DND-41 (cell line): Measurements from ENCODE around the gene UST.
"Not testable (repeated sequence)": the region's sequence is repeated elsewhere in the genome, so short reads cannot be mapped to it uniquely, and the experiment has no call there.

Experiments used
- ATAC-seq: fragments of 200-7000 bp; cut with Tn5 transposase; 3 replicates; pipeline ENCODE4 v1.9.1; 2021; ENCODE audit warnings: low read depth; ENCODE audit not compliant: insufficient read depth
- DNase-seq: peaks from one replicate; pipeline ENCODE4 v3.0.0-alpha.2; 2020
- H2AFZ ChIP-seq: 2 replicates; pipeline ENCODE4 v1.6.0; 2012; ENCODE audit warnings: low read depth, low read length
- H3K27ac ChIP-seq: 2 replicates; pipeline ENCODE4 v1.5.1; 2012; ENCODE audit warnings: low read length, inconsistent platforms
- H3K27me3 ChIP-seq: fragments of 200-600 bp; sonication (generic); 2 replicates; pipeline ENCODE4 v1.6.0; 2012; ENCODE audit warnings: low read length, mild to moderate bottlenecking, inconsistent platforms; ENCODE audit not compliant: insufficient read depth, poor library complexity
- H3K36me3 ChIP-seq: 2 replicates; pipeline ENCODE4 v1.5.1; 2012; ENCODE audit warnings: low read length, inconsistent platforms; ENCODE audit not compliant: insufficient read depth
- H3K4me1 ChIP-seq: 2 replicates; pipeline ENCODE4 v1.5.1; 2012; ENCODE audit warnings: mild to moderate bottlenecking, low read length; ENCODE audit not compliant: insufficient read depth
- H3K4me2 ChIP-seq: 2 replicates; pipeline ENCODE4 v1.6.0; 2012; ENCODE audit warnings: mild to moderate bottlenecking, moderate library complexity, low read length, inconsistent platforms; ENCODE audit not compliant: insufficient read depth
- H3K4me3 ChIP-seq, 2 experiments: fragments of 200-600 bp in 1 of 2; shearing (Covaris generic) in 1 of 2; 2 replicates each; pipeline ENCODE4 v1.5.1; 2012 to 2016; ENCODE audit warnings: inconsistent platforms in 2 of 2, low read length in 2 of 2, mild to moderate bottlenecking in 2 of 2, low read depth in 1 of 2, moderate library complexity in 1 of 2
- H3K79me2 ChIP-seq: 2 replicates; pipeline ENCODE4 v1.6.0; 2012; ENCODE audit warnings: low read length, inconsistent platforms; ENCODE audit not compliant: insufficient read depth
- H3K9ac ChIP-seq: 2 replicates; pipeline ENCODE4 v1.6.0; 2012; ENCODE audit warnings: low read depth, mild to moderate bottlenecking, inconsistent platforms, low read length, moderate library complexity
- H3K9me3 ChIP-seq: 2 replicates; pipeline ENCODE4 v1.5.1; 2012; ENCODE audit warnings: low read length, moderate library complexity, mild to moderate bottlenecking, inconsistent platforms; ENCODE audit not compliant: insufficient read depth, severe bottlenecking
- H4K20me1 ChIP-seq: 2 replicates; pipeline ENCODE4 v1.6.0; 2012; ENCODE audit warnings: low read length; ENCODE audit not compliant: insufficient read depth
- EZH2 ChIP-seq: IDR thresholded peaks from 3 replicates; pipeline ENCODE4 v1.6.1; 2012; ENCODE audit warnings: borderline replicate concordance, low read depth, mild to moderate bottlenecking, moderate library complexity, low read length, inconsistent platforms; ENCODE audit not compliant: severe bottlenecking
- TF ChIP-seq, protein P1 (sequence below): IDR thresholded peaks from 2 replicates; pipeline ENCODE4 v1.5.1; 2012; ENCODE audit warnings: borderline replicate concordance, low read length, moderate library complexity, mild to moderate bottlenecking; ENCODE audit not compliant: poor library complexity, severe bottlenecking; ENCODE audit errors: extremely low read depth

The UST gene

DNA sequence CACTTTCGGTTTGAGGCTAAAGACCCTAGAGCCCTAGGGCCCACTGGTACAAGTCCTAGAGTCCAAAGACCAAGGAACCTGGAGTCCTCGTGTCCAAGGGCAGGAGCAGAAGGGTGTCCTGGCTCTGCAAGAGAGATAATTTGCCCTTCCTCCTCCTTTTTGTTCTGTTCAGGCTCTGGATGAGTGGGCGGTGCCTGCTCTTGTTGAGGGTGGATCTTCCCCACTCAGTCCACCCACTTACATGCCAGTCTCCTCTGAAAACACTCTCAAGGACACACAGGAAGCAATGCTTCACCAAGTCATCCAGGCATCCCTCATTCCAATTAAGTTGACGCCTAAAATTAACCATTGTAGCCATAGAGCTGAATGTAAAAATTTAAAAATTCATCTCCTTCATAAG, 102.1 kb downstream of the UST start:
- TF ChIP-seq, protein P1, sequence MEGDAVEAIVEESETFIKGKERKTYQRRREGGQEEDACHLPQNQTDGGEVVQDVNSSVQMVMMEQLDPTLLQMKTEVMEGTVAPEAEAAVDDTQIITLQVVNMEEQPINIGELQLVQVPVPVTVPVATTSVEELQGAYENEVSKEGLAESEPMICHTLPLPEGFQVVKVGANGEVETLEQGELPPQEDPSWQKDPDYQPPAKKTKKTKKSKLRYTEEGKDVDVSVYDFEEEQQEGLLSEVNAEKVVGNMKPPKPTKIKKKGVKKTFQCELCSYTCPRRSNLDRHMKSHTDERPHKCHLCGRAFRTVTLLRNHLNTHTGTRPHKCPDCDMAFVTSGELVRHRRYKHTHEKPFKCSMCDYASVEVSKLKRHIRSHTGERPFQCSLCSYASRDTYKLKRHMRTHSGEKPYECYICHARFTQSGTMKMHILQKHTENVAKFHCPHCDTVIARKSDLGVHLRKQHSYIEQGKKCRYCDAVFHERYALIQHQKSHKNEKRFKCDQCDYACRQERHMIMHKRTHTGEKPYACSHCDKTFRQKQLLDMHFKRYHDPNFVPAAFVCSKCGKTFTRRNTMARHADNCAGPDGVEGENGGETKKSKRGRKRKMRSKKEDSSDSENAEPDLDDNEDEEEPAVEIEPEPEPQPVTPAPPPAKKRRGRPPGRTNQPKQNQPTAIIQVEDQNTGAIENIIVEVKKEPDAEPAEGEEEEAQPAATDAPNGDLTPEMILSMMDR: no peak
- no peak for TF ChIP-seq EZH2
- no peak overlapping the region for H3K4me2 ChIP-seq
- DNase-seq (no peak), ATAC-seq (no peak)
- no peaks in the 10 kb centered on the region for H3K79me2 ChIP-seq
- no peaks in the 10 kb centered on the region for H3K9me3 ChIP-seq
- H2AFZ ChIP-seq: no peak overlapping the region
- no peaks in the 10 kb centered on the region for H3K36me3 ChIP-seq
- H3K9ac ChIP-seq: no peak overlapping the region
- no peak overlapping the region for H3K4me3 ChIP-seq
- no peak overlapping the region for H3K27ac ChIP-seq
- no peaks in the 10 kb centered on the region for H4K20me1 ChIP-seq
- H3K27me3 ChIP-seq: no peaks in the 10 kb centered on the region
- H3K4me1 ChIP-seq: no peaks in the 10 kb centered on the region

DNA sequence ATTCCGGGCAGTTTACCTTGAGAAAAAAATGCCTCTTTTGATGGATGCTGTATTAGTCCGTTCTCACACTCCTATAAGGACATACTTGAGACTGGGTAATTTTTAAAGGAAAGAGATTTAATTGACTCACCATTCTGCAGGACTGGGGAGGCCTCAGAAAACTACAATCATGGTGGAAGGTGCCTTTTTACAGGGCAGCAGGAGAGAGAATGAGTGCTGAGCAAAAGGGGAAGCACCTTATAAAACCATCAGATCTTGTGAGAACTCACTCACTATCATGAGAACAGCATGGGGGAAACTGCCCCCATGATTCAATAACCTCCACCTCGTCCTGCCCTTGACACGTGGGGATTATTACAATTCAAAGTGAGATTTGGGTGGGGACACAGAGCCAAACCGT, 102.6 kb downstream of the UST start:
- not testable (repeated sequence) for H2AFZ ChIP-seq, H3K27ac ChIP-seq, ATAC-seq, H3K79me2 ChIP-seq, H3K9me3 ChIP-seq, H3K4me1 ChIP-seq, H3K4me3 ChIP-seq, H4K20me1 ChIP-seq, DNase-seq, H3K4me2 ChIP-seq, H3K27me3 ChIP-seq, H3K9ac ChIP-seq, H3K36me3 ChIP-seq

DNA sequence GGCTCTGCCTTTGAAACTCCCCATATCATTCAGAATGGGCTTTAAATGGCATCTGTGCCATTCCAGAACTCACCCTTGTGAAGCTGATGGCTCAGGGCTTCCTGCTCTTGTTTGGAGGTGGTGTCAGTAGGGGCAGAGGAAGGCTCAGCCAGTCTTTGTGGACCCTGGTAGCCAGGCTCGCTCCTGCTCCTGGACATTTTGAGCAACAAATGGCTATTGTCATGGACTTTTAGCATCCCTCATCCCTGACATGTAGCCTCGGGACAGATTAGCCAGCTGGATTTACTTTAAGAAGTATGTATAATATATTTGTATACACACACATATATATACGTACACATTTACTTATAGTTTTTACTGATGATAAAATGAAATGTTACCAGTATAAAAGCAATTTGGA, 104.1 kb downstream of the UST start:
- Histone ChIP-seq H3K79me2 (no peaks in the 10 kb centered on the region), H4K20me1 (no peaks in the 10 kb centered on the region), H3K9ac (no peak overlapping the region), H3K4me2 (no peak overlapping the region), H3K9me3 (no peaks in the 10 kb centered on the region), H3K4me3 (no peak overlapping the region), H3K4me1 (no peaks in the 10 kb centered on the region), H2AFZ (no peak overlapping the region), H3K27me3 (no peaks in the 10 kb centered on the region), H3K27ac (no peak overlapping the region), H3K36me3 (no peaks in the 10 kb centered on the region)
- ATAC-seq: no peak
- TF ChIP-seq, protein P1: no peak
- TF ChIP-seq EZH2: no peak
- DNase-seq: no peak

DNA sequence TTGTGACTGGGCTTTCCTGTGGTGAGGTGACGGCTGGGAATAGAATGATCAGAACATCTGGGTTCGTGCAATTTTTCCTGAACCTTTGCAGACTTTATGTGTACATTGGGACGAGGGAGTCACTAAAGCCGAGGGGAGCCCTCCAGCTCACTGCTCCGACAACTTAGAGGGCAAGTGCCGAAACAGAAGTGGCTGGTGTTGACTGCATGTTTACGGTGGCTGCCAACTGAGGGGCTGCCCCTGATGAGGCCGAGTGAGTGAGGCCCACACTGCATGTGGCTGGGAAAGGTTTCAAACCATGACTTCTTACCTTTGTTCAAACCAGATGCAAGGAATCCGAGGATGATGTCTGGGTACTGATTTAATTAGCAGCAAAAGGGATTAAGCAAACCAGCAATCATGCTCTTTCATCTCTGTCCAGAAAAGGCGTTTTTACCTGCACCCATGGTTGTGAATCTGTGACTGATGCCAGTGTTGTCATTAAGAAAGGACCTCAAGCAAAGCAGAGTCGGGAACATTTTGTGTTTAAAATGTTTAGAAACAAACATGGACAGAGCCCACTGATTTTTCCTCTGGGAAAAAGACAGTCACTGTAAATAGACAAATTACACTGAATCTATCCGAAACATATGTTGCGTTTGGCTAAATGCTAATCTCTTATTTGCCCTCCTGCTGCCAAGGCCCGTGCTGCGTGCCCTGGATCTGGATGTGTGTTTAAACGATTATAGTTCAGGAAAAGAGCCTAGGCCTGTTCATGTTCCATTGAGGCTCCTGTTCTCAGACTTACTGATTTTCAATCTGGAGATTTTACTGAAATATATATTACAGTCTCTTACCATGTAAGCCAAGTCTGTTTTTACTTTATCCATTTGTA, 105.1 kb downstream of the UST start:
- H3K27me3 ChIP-seq: no peaks in the 10 kb centered on the region
- peaks cover 5% of the 10 kb centered on the region; the same call in 1 of the 2 replicates for H3K4me1 ChIP-seq
- H3K27ac ChIP-seq: no peak overlapping the region
- no peak for TF ChIP-seq EZH2
- TF ChIP-seq, protein P1: no peak
- no peak overlapping the region for H2AFZ ChIP-seq
- ATAC-seq: no peak
- H3K9me3 ChIP-seq: no peaks in the 10 kb centered on the region
- DNase-seq: no peak
- H3K36me3 ChIP-seq: no peaks in the 10 kb centered on the region
- H3K4me3 ChIP-seq: no peak overlapping the region
- no peaks in the 10 kb centered on the region for H3K79me2 ChIP-seq
- H3K4me2 ChIP-seq: no peak overlapping the region
- no peaks in the 10 kb centered on the region for H4K20me1 ChIP-seq
- no peak overlapping the region for H3K9ac ChIP-seq
